Testis (tissue), 2 donors: ENCODE results near the gene KCTD5.
"Not testable (repeated sequence)": the region's sequence is repeated elsewhere in the genome, so short reads cannot be mapped to it uniquely, and the experiment has no call there.

Experiments
- CTCF ChIP-seq, 3 experiments: fragments of 450-650 bp in 2 of 3; fragments of 200-600 bp in 1 of 3; sonication (generic) in 1 of 3; IDR thresholded peaks; one replicate each; pipeline ENCODE4 v1.5.1; 2016 to 2019; ENCODE audit warnings: antibody characterized with exemption in 3 of 3, mild to moderate bottlenecking in 2 of 3, moderate library complexity in 1 of 3
- POLR2A ChIP-seq: fragments of 450-650 bp; IDR thresholded peaks from one replicate; pipeline ENCODE4 v1.6.1; 2017; ENCODE audit warnings: antibody characterized with exemption, mild to moderate bottlenecking, moderate library complexity

- TF ChIP-seq CTCF (IDR thresholded peaks at IDR 0.05); POLR2A: not testable (repeated sequence)
Measured at GRCh38 chr16:2659560-2659959, 22.8 kb upstream of the KCTD5 start.
